CD14-positive monocyte (primary cell): Measurements from ENCODE around the gene MYO1D. TPM values are rescaled to one million over a fixed set of nuclear protein-coding genes. Genes with fewer than 3 reads are reported as not detected.

Source experiments
- DNase-seq, 3 donors: peaks; one replicate each; pipeline ENCODE4 v3.0.0-alpha.2; 2011 to 2022
- H2AFZ ChIP-seq: 2 replicates; pipeline ENCODE4 v1.6.0; 2012; ENCODE audit warnings: mild to moderate bottlenecking, low read depth, low read length, inconsistent platforms; ENCODE audit not compliant: insufficient read depth, poor library complexity, severe bottlenecking
- H3K27ac ChIP-seq, 2 donors: 1 replicate in 1 of 2; 2 replicates in 1 of 2; pipeline ENCODE4 v1.5.1; 2012 to 2013; ENCODE audit warnings: low read length in 2 of 2, control low read depth in 1 of 2, inconsistent platforms in 1 of 2, low read depth in 1 of 2, mild to moderate bottlenecking in 1 of 2
- H3K27me3 ChIP-seq, 2 donors: one replicate each; pipeline versions ENCODE4 v1.6.0 to v1.6.1; 2011 to 2013; ENCODE audit warnings: low read length in 2 of 2; ENCODE audit not compliant: control insufficient read depth in 2 of 2, insufficient read depth in 2 of 2
- H3K36me3 ChIP-seq, 2 donors: replicated peaks in 1 of 2; 1 replicate in 1 of 2; 2 replicates in 1 of 2; pipeline versions ENCODE4 v1.5.1 to v1.6.1; 2012 to 2013; ENCODE audit warnings: low read length in 2 of 2, control low read depth in 1 of 2, inconsistent platforms in 1 of 2, mild to moderate bottlenecking in 1 of 2; ENCODE audit not compliant: insufficient read depth in 2 of 2, control insufficient read depth in 1 of 2
- H3K4me1 ChIP-seq, 2 donors: 1 replicate in 1 of 2; 2 replicates in 1 of 2; pipeline versions ENCODE4 v1.5.1 to v1.6.1; 2012 to 2013; ENCODE audit warnings: low read length in 2 of 2, control low read depth in 1 of 2, inconsistent platforms in 1 of 2, mild to moderate bottlenecking in 1 of 2, moderate library complexity in 1 of 2; ENCODE audit not compliant: insufficient read depth in 2 of 2, control insufficient read depth in 1 of 2
- H3K4me2 ChIP-seq: replicated peaks from 2 replicates; pipeline ENCODE3; 2012; ENCODE audit warnings: low read length, moderate library complexity, mild to moderate bottlenecking; ENCODE audit not compliant: poor library complexity, severe bottlenecking; ENCODE audit errors: extremely low read depth
- H3K4me3 ChIP-seq, 3 experiments: fragments of 200-600 bp in 1 of 3; sonication (generic) in 1 of 3; replicated peaks in 1 of 3; 1 replicate in 2 of 3; 2 replicates in 1 of 3; pipeline ENCODE4 v1.5.1; 2011 to 2013; ENCODE audit warnings: low read length in 3 of 3, mild to moderate bottlenecking in 3 of 3, control low read depth in 2 of 3, low read depth in 2 of 3, inconsistent platforms in 1 of 3, moderate library complexity in 1 of 3
- H3K79me2 ChIP-seq: 2 replicates; pipeline ENCODE4 v1.6.0; 2012; ENCODE audit warnings: mild to moderate bottlenecking, control low read depth, inconsistent platforms, low read length, moderate library complexity; ENCODE audit not compliant: insufficient read depth
- H3K9ac ChIP-seq: 2 replicates; pipeline ENCODE4 v1.6.0; 2017; ENCODE audit warnings: low read length, mild to moderate bottlenecking; ENCODE audit not compliant: insufficient read depth, poor library complexity, severe bottlenecking
- H3K9me3 ChIP-seq, 2 donors: replicated peaks in 1 of 2; 1 replicate in 1 of 2; 2 replicates in 1 of 2; pipeline versions ENCODE4 v1.5.1 to v1.6.1; 2012 to 2013; ENCODE audit warnings: low read length in 2 of 2, control low read depth in 1 of 2; ENCODE audit not compliant: control insufficient read depth in 1 of 2, insufficient read depth in 1 of 2
- H4K20me1 ChIP-seq: 2 replicates; pipeline ENCODE4 v1.6.0; 2012; ENCODE audit warnings: mild to moderate bottlenecking, low read length, control low read depth, moderate library complexity; ENCODE audit not compliant: insufficient read depth
- H3K27ac Mint-ChIP-seq, 7 donors: one replicate each; pipeline ENCODE4 v1.8.0; 2020; ENCODE audit warnings: mild to moderate bottlenecking in 7 of 7, mixed read lengths in 7 of 7, moderate library complexity in 6 of 7, inconsistent platforms in 2 of 7
- H3K27me3 Mint-ChIP-seq, 3 donors: one replicate each; pipeline ENCODE4 v1.8.0; 2021 to 2022; ENCODE audit warnings: low read depth in 3 of 3, mild to moderate bottlenecking in 3 of 3, mixed read lengths in 3 of 3, moderate library complexity in 3 of 3, inconsistent platforms in 1 of 3
- H3K36me3 Mint-ChIP-seq, 2 donors: one replicate each; pipeline ENCODE4 v1.8.0; 2020; ENCODE audit warnings: mixed read lengths in 2 of 2, inconsistent platforms in 1 of 2, mild to moderate bottlenecking in 1 of 2
- H3K4me1 Mint-ChIP-seq: one replicate; pipeline ENCODE4 v1.8.0; 2020; ENCODE audit warnings: mild to moderate bottlenecking, mixed read lengths
- H3K4me3 Mint-ChIP-seq, 2 donors: one replicate each; pipeline ENCODE4 v1.8.0; 2020; ENCODE audit warnings: mild to moderate bottlenecking in 2 of 2, mixed read lengths in 2 of 2, moderate library complexity in 1 of 2
- H3K9me3 Mint-ChIP-seq, 7 donors: one replicate each; pipeline ENCODE4 v1.8.0; 2020 to 2022; ENCODE audit warnings: mixed read lengths in 7 of 7, mild to moderate bottlenecking in 6 of 7, moderate library complexity in 6 of 7, inconsistent platforms in 2 of 7
- CTCF ChIP-seq: fragments of 200-600 bp; IDR thresholded peaks from one replicate; pipeline ENCODE4 v1.8.0; 2022; ENCODE audit warnings: antibody characterized with exemption, mild to moderate bottlenecking
- WGBS: methylation state at CpG from one replicate; pipeline ENCODE4 v1.1.5; 2013; ENCODE audit warnings: missing lambda C conversion rate; ENCODE audit not compliant: insufficient coverage; 5-methylcytosine and 5-hydroxymethylcytosine counted together
- intact Hi-C, 2 donors: fragments of 100-400 bp; cut with micrococcal nuclease; formaldehyde crosslinking; loops; one replicate each; pipeline versions ENCODE4 v1.15.0 to v1.15.1; 2023
- polyA plus RNA-seq, 3 donors: library from polyadenylated mRNA; depleted of rRNA in 1 of 3; unstranded in 2 of 3; stranded (reverse) in 1 of 3; fragments of 300-500 nt in 2 of 3; fragments of >200 nt in 1 of 3; fragmentation: Illumina TruSeq in 2 of 3; gene quantifications; 1 replicate in 2 of 3; 2 replicates in 1 of 3; pipeline ENCODE4 v1.2.3, GENCODE V29; 2012 to 2021

MYO1D gene
- polyA plus RNA-seq, 3 donors, result 0.22 to 0.39 (median 0.26) TPM

- H4K20me1 ChIP-seq, result no peaks in the 10 kb centered on the region
- Mint-ChIP-seq H3K4me1 (no peaks in the 10 kb centered on the region), H3K36me3 (no peaks in the 10 kb centered on the region), H3K27me3 (peaks cover 2 to 3% (median 3%) of the 10 kb centered on the region in 3 donors), H3K27ac (no peak overlapping the region), H3K4me3 (no peak overlapping the region), H3K9me3 (no peaks in the 10 kb centered on the region)
- H3K27me3 ChIP-seq, result no peaks in the 10 kb centered on the region
- no peak overlapping the region for H3K27ac ChIP-seq
- no peak overlapping the region for H2AFZ ChIP-seq
- no peaks in the 10 kb centered on the region for H3K79me2 ChIP-seq
- no peak for DNase-seq
- H3K4me1 ChIP-seq, result no peaks in the 10 kb centered on the region
- WGBS, result 100% methylated on average over 1 of the region's 2 CpGs
- H3K36me3 ChIP-seq, result no peaks in the 10 kb centered on the region
- no peak overlapping the region for H3K4me3 ChIP-seq
- intact Hi-C loops, result no loop called here
- H3K9ac ChIP-seq, result no peak overlapping the region
- H3K9me3 ChIP-seq, result no peaks in the 10 kb centered on the region
- no peak for TF ChIP-seq CTCF
- no peak overlapping the region for H3K4me2 ChIP-seq
Observed at GRCh38 chr17:32847977-32848376, 28.9 kb downstream of the MYO1D start.

- H3K9me3 ChIP-seq, result no peaks in the 10 kb centered on the region
- no peak overlapping the region for H3K9ac ChIP-seq
- Mint-ChIP-seq H3K36me3 (no peaks in the 10 kb centered on the region), H3K4me1 (no peaks in the 10 kb centered on the region), H3K9me3 (no peaks in the 10 kb centered on the region), H3K27me3 (peaks cover 0 to 2% (median under 1%) of the 10 kb centered on the region in 3 donors), H3K27ac (no peak overlapping the region), H3K4me3 (no peak overlapping the region)
- TF ChIP-seq CTCF, result no peak
- WGBS, result no CpG with 5 or more reads among the region's 1 CpG
- H3K27ac ChIP-seq, result no peak overlapping the region
- no peaks in the 10 kb centered on the region for H3K79me2 ChIP-seq
- no peak overlapping the region for H3K4me2 ChIP-seq
- intact Hi-C loops, result no loop called here
- no peaks in the 10 kb centered on the region for H4K20me1 ChIP-seq
- no peaks in the 10 kb centered on the region for H3K36me3 ChIP-seq
- no peak overlapping the region for H2AFZ ChIP-seq
- DNase-seq, result no peak
- H3K27me3 ChIP-seq, result no peaks in the 10 kb centered on the region
- H3K4me3 ChIP-seq, result no peak overlapping the region
- no peaks in the 10 kb centered on the region for H3K4me1 ChIP-seq
Observed at GRCh38 chr17:32846143-32846542, 30.8 kb downstream of the MYO1D start.
